ENCODE data around the gene GDAP1L1.
"Not testable (repeated sequence)": the region's sequence is repeated elsewhere in the genome, so short reads cannot be mapped to it uniquely, and the experiment has no call there.

The GDAP1L1 gene

DNA sequence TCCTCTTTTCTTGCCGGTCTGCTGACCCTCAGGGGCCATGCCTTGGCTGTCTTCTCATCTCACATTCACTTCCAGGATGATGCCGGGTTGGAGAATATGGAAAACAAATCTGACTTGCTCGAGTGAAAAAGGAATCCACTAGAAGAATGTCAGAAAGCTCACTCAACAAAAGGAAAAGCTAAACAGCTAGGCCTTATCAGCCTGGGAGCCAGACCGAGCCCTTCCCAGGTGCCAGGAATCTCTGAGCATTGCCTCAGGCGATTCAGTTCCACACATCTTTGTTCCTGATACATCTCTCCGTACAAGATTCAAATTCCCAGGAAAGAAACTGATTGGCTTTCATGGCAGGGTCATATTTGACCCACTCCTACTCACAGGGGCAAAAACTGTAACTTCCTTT is 27.3 kb upstream of the GDAP1L1 start:
- DNase-seq (ENCODE audit: low spot score): no peak

GRCh38 chr20:44221368-44221954 is 25.6 kb upstream of the GDAP1L1 start:
- no peak for DNase-seq (ENCODE audit: low spot score)

DNA sequence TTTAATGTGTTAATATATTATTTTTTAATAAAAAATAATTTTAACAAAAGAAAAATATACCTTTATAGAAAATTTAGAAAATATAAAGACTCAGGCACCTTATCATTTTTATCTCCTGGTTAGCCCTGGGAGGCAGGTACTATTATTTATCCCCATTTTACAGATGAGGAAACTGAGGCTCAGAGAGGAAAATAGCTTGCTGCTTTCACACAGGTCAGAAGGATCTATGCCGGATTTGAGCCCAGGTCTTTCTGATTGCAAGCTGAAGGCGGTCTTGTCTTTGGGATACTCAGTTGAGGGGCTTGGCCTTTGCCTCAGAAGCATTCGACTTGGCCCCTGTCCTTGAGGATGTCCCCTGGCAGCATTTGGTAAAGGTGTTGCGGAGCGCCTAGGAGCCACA is 25.1 kb upstream of the GDAP1L1 start:
- DNase-seq (ENCODE audit: low spot score): no peak

GRCh38 chr20:44222633-44223368 is 24.3 kb upstream of the GDAP1L1 start:
- no peak for DNase-seq (ENCODE audit: low spot score)

GRCh38 chr20:44223721-44224120 is 23.4 kb upstream of the GDAP1L1 start:
- no peak for DNase-seq (ENCODE audit: low spot score)

- DNase-seq (ENCODE audit: low spot score): no peak
These were observed 22.5 kb upstream of the GDAP1L1 start for GRCh38 chr20:44224637-44225036.

DNA sequence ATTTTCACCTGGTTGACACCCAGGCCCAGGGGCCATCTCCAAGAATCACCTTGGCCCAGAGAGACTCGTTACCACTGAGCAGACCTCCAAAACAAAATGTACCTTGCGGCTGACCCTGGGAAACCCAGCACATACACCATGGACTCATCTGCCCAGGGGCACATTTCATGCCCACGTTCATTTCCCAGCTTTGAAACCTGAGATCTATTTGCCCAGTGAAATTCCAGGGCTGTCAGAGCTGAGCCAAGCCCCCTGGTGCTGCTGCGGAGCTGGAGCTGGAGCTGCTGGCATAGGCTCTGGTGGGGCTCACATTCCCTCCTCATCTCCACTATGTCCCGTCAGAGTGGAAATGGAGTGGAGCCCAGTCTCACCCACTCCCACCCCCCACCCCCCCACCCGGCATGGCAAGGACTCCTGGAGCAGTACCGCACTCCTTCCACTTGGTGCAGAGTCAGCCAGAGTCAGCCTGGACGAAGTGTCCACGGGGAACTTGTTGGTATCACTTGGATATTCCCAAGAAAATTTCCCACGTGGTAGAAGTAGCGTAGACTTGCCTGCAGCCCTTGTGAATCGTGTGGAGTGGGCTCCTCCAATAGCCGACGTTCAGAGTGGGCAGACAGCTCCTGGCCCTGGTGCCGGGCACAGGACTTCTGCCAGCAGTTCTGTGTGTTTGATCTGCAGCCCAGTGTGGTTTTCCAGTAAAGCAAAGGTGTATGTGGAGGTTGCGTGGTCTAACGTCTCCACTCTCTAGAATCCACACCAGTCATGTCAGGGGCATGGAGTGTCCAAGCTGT is 18.4 kb upstream of the GDAP1L1 start:
- no peak for DNase-seq (ENCODE audit: low spot score)

GRCh38 chr20:44231193-44231592 is 15.9 kb upstream of the GDAP1L1 start:
- no peak for DNase-seq (ENCODE audit: low spot score)

DNA sequence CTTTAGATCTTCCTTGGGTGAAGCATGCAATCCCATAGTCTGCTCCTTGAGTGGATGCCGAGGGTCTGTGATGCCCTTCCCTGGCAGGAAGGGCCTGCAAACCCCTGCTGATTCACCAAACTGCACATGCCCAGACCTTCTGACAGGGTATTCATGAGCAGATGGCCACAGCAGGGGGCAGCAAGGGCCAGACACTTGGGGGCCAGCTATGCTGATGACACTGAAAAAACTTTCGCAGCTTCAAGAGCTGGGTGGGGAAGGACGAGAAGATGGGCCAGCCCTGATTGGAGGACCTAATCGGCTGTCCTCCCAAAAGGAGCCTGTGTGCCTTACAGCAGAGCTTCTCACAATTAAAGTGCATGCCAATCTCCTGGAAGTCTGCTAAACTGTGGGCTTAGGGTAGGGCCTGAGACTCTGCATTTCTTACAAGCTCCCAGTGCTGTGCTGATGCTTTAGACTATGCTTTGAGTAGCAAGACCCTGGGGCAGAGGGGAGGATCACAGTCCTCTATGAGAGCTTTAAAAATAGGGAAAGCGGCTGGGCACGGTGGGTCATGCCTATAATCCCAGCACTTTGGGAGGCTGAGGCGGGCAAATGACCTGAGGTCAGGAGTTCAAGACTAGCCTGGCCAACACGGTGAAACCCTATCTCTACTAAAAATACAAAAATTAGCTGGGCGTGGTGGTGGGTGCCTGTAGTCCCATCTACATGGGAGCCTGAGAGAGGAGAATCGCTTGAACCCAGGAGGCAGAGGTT is 15.2 kb upstream of the GDAP1L1 start:
- no peak for DNase-seq (ENCODE audit: low spot score)

GRCh38 chr20:44232469-44232856 is 14.6 kb upstream of the GDAP1L1 start:
- not testable (repeated sequence) for DNase-seq (ENCODE audit: low spot score)

GRCh38 chr20:44233436-44234016 is 13.6 kb upstream of the GDAP1L1 start:
- DNase-seq (ENCODE audit: low spot score): no peak

DNA sequence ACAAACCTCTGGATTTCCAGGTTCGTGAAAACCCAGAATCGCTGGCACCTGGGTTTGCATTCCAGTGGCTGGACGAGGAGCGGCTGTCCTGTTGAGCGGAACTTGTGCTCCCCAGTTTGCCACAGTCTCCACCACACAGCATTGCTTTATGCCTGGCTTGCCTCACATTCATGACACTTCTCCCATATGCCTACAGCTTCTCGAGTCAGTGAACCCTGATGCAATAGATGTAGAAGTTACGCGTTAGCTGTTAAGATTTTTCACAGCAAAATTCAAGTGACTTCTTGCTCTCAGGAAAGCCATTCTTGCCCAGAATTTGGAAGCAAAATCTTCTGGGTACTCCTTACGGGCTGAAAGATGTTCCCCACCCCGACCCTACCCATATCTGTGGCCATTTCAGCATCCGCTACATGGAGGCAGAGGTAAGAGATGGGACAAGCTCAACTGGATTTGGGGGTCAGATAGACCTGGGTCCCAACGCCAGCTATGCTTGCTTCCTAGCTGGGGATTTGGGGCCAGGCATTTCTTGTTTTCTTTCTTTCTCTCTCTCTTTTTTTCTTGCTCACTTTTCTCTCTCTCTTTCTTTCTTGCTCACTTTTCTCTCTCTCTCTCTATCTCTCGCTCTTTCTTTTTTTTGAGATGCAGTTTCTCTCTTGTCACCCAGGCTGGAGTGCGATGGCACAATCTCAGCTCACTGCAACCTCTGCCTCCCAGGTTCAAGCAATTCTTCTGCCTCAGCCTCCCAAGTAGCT is 12.4 kb upstream of the GDAP1L1 start:
- no peak for DNase-seq (ENCODE audit: low spot score)

GRCh38 chr20:44235702-44236101 is 11.4 kb upstream of the GDAP1L1 start:
- no peak for DNase-seq (ENCODE audit: low spot score)

GRCh38 chr20:44236840-44237239 is 10.3 kb upstream of the GDAP1L1 start:
- not testable (repeated sequence) for DNase-seq (ENCODE audit: low spot score)

DNA sequence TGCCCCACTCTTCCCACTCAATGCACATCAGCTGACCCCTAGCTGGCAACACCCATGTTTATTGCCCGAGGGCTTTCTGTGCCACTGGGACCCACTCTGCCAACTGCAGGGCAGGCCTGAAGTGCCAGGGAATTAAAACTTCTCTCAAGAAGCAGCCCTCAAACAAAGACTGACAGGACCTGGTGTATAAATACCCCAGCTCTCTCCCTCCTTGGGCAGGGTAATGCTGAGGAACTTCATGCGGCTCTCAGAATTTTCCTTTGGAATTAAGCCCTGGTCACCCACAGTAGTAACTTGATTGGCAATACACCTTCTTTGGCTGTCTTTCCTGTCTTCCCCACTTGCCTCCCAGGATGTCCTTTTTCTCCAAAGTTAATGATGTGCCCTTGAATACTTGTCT is 5.3 kb upstream of the GDAP1L1 start:
- no peak for DNase-seq (ENCODE audit: low spot score)

DNA sequence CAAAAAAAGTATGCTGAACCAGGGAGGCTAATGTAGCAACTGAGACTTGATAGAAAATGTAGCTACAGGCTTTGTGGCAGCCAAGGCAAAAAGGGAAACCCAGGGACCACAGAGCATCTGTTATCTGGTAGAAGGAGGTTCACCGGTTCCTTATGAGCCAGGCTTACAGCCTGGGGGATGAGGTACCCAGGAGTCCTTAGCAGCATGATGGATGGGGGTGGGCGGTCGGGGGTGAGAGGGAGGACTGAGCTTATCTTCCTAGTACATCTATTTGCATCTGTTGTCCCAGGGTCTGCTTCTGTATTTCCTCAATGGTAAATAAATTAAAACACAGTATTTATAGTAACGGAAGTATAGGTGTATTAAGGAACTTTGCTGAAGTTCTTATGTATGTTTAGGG is 1.1 kb upstream of the GDAP1L1 start:
- no peak for DNase-seq (ENCODE audit: low spot score)

- no peak for DNase-seq (ENCODE audit: low spot score)
These were observed 690 bp downstream of the GDAP1L1 start for GRCh38 chr20:44247586-44248409.

DNA sequence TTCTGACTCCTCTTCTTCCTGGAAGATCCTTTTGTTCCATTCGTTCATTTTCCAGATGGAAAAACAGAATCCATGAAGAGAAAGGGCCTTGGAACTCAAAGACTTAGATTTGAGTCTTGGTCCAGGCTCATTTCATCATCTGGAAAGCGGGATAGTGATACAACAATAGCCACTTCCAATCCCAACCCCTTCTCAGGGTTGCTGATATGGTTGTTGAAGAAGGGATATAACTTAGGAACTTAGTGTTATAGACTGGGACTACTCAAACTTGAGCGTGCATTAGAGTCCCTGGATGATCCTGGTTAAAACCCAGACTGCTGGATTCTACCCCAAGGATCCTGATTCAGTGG is 1.3 kb downstream of the GDAP1L1 start:
- DNase-seq (ENCODE audit: low spot score): no peak

DNA sequence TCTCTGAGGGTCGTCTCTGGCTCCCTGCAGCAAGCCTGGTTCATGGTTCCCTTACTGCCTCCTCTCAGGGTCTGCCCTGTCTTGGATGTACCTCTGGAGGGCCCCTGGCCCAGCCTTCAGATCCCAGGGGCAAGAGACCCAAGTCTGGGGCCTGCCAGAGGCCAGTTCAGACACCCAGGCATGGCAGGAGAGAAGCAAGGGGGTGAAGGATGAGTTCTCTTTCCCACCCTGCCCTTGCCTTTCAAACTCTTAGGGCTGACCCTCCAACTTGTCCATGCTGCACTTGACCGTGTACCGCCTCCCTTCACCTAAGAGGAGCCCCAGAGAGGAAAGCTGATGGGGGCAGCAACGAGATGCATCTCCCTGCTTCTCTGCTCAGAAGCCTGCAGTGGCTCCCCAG is 4.2 kb downstream of the GDAP1L1 start:
- no peak for DNase-seq (ENCODE audit: low spot score)

DNA sequence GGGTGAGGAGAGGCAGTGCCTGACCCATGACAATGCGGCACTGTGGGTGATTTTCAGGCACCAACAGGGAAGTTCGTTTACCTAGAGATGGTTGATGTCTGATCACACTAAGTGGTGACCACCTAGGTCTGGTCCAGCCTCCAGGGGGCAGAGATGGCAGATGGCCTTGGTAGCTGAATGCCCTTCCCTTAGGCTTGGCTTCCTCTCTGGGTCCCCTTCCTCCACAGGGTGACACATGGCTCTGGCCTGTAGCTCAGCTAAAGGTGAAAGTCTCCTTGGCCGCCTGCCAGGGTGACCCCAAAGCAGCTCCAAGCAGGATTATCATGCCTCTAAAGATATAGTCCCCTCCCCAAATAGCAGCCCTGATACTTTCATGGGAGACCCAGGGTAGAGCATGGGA is 6.4 kb downstream of the GDAP1L1 start:
- DNase-seq (ENCODE audit: low spot score): no peak

DNA sequence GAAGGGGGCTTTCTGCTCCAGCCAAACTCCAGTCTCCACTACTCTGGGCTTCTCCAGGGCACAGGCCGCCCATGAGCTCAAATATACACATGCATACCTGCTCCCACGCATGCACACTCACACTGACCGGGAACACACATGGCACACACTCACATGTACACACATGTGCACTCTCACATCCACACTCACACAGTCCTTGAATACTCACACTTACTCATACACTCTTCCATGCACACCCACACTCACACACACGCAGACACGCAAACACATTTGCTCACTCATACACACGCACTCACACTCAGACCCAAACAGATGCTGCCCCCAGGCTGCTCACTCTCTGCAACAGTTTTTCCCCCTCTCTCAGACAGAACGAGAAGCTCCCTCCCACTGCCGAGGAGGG is 7.0 kb downstream of the GDAP1L1 start:
- no peak for DNase-seq (ENCODE audit: low spot score)
